ENCODE data around the gene TERF2IP. TPM values are rescaled to one million over a fixed set of nuclear protein-coding genes. Genes with fewer than 3 reads are reported as not detected.

TERF2IP gene
- total and polyA plus RNA-seq, 9 of the 15 experiments (the other 6 are each of a cell fraction or from before 2014, with no cell fraction given): 14.5 to 64.2 (median 47.0) TPM

DNA sequence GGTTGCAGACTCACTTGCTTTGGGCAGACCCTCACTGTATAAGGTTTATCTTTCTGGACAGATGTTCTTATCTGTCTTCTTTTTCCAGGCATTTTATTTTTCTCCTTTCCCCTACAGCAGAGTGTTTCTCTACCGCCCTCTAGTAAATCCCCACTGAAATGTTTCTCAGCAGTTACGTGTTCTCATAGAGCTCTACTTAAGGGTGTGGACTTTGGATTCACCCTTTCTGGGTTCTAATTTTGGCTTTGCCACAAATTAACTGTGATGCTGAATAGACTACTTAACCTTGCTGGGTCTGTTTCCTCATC lies 26.4 kb upstream of the TERF2IP start (continued):
- TF ChIP-seq ZNF707 (CRISPR knock-in tag; conservative IDR thresholded peaks at IDR 0.05): no peak
- no peak for TF ChIP-seq NFE2L1 (tag; IDR thresholded peaks at IDR 0.05; ENCODE audit: borderline replicate concordance, low read depth)
- no peak for TF ChIP-seq ZSCAN32 (CRISPR knock-in tag; IDR thresholded peaks at IDR 0.05)
- TF ChIP-seq, protein P1, sequence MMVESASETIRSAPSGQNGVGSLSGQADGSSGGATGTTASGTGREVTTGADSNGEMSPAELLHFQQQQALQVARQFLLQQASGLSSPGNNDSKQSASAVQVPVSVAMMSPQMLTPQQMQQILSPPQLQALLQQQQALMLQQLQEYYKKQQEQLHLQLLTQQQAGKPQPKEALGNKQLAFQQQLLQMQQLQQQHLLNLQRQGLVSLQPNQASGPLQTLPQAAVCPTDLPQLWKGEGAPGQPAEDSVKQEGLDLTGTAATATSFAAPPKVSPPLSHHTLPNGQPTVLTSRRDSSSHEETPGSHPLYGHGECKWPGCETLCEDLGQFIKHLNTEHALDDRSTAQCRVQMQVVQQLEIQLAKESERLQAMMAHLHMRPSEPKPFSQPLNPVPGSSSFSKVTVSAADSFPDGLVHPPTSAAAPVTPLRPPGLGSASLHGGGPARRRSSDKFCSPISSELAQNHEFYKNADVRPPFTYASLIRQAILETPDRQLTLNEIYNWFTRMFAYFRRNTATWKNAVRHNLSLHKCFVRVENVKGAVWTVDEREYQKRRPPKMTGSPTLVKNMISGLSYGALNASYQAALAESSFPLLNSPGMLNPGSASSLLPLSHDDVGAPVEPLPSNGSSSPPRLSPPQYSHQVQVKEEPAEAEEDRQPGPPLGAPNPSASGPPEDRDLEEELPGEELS (CRISPR knock-in tag; IDR thresholded peaks at IDR 0.05; ENCODE audit: borderline replicate concordance): no peak
- no peak for TF ChIP-seq ZFX (CRISPR knock-in tag; IDR thresholded peaks at IDR 0.05)
- TF ChIP-seq BDP1 (IDR thresholded peaks at IDR 0.05; ENCODE audit: insufficient read depth, insufficient read length): no peak
- TF ChIP-seq SRF (CRISPR knock-in tag; IDR thresholded peaks at IDR 0.05): no peak
- no peak for TF ChIP-seq ZNF589 (CRISPR knock-in tag; IDR thresholded peaks at IDR 0.05; ENCODE audit: low read depth)
- TF ChIP-seq HCFC1 (IDR thresholded peaks at IDR 0.05; ENCODE audit: low read depth, low read length): no peak
- no peak for TF ChIP-seq HNRNPLL (IDR thresholded peaks at IDR 0.05; ENCODE audit: low read depth, low read length, poor library complexity, severe bottlenecking)
- no peak for TF ChIP-seq ARID3B (CRISPR knock-in tag; IDR thresholded peaks at IDR 0.05; ENCODE audit: borderline replicate concordance)
- no peak for TF ChIP-seq MAFG (tag; conservative IDR thresholded peaks at IDR 0.05)
- peak; percentile 26; the same call in 1 of the 2 replicates for TF ChIP-seq ATF4 (CRISPR knock-in tag; IDR thresholded peaks at IDR 0.05)
- no peak for TF ChIP-seq IRF1 (CRISPR knock-in tag; IDR thresholded peaks at IDR 0.05; ENCODE audit: borderline replicate concordance)
- 0 out of 2 replicates have a peak, but pooled peaks have one; percentile 32 for TF ChIP-seq ZNF197 (CRISPR knock-in tag; IDR thresholded peaks at IDR 0.05; ENCODE audit: low read depth)
- TF ChIP-seq HES1 (IDR thresholded peaks at IDR 0.05; ENCODE audit: low read depth): peak; percentile 35; the same call in 1 of the 2 replicates
- 0 out of 2 replicates have a peak, but pooled peaks have one; percentile 20 for TF ChIP-seq ZZZ3 (IDR thresholded peaks at IDR 0.05)
- no peak for TF ChIP-seq ZNF75A (CRISPR knock-in tag; IDR thresholded peaks at IDR 0.05)
- TF ChIP-seq ZNF316 (IDR thresholded peaks at IDR 0.05): no peak
- no peak for TF ChIP-seq TSC22D4 (tag; IDR thresholded peaks at IDR 0.05)
- TF ChIP-seq NCOR1 (IDR thresholded peaks at IDR 0.05): peak; percentile 88
- no peak for TF ChIP-seq ZBTB1 (CRISPR knock-in tag; IDR thresholded peaks at IDR 0.05; ENCODE audit: borderline replicate concordance, low read depth)
- TF ChIP-seq CBFB (CRISPR knock-in tag; IDR thresholded peaks at IDR 0.05): no peak
- 0 out of 2 replicates have a peak, but pooled peaks have one; percentile 28 for TF ChIP-seq HMG20A (CRISPR knock-in tag; conservative IDR thresholded peaks at IDR 0.05)
- TF ChIP-seq FOXA1 (IDR thresholded peaks at IDR 0.05; ENCODE audit: borderline replicate concordance): no peak

Measured in K562 (cell line).